PC-9 (cell line): ENCODE measurements around the gene KIF5A. TPM values are rescaled to one million over a fixed set of nuclear protein-coding genes. Genes with fewer than 3 reads are reported as not detected.

Experiments
- BruUV-seq: library from RNA; stranded (reverse); fragments of 400-500 nt; replicated peaks from 2 replicates; lab custom pipeline; 2021; lab: Mats Ljungman, UMichigan
- CTCF ChIA-PET: fragments of 300-600 bp; sonication (Branson Sonifier 250); formaldehyde crosslinking; loops from one replicate; lab custom pipeline; 2022; ENCODE audit warnings: antibody characterized with exemption; lab: Charles Lee
- POLR2A ChIA-PET: fragments of 300-600 bp; sonication (Branson Sonifier 250); formaldehyde crosslinking; loops from one replicate; lab custom pipeline; 2022; ENCODE audit warnings: antibody characterized with exemption; ENCODE audit not compliant: unreplicated experiment; lab: Charles Lee
- DNase-seq, 2 experiments: peaks; one replicate each; pipeline versions ENCODE4 v3.0.0 to v3.0.0-alpha.2; 2015 to 2022; ENCODE audit warnings: mixed read lengths in 1 of 2
- H2AFZ ChIP-seq: fragments of 200-600 bp; sonication (generic); 2 replicates; pipeline ENCODE4 v1.8.1; 2017; ENCODE audit warnings: antibody characterized with exemption
- H3F3A ChIP-seq: fragments of 200-600 bp; sonication (generic); 2 replicates; pipeline ENCODE4 v1.8.1; 2017; ENCODE audit warnings: antibody characterized with exemption, mild to moderate bottlenecking, low read depth; ENCODE audit not compliant: insufficient read depth
- H3K27ac ChIP-seq: fragments of 200-600 bp; sonication (generic); 2 replicates; pipeline ENCODE4 v1.6.1; 2016; ENCODE audit warnings: mixed run types
- H3K27me3 ChIP-seq: fragments of 200-600 bp; sonication (generic); 2 replicates; pipeline ENCODE4 v1.6.1; 2016; ENCODE audit warnings: low read depth, mixed run types; ENCODE audit not compliant: insufficient read depth
- H3K36me3 ChIP-seq: fragments of 200-600 bp; sonication (generic); 2 replicates; pipeline ENCODE4 v1.6.1; 2016; ENCODE audit warnings: low read depth, mixed run types
- H3K4me1 ChIP-seq: fragments of 200-600 bp; sonication (generic); replicated peaks from 2 replicates; pipeline ENCODE4 v1.6.1; 2016; ENCODE audit warnings: mixed run types; ENCODE audit not compliant: insufficient read depth
- H3K4me2 ChIP-seq: fragments of 200-600 bp; sonication (generic); 2 replicates; pipeline ENCODE4 v1.6.1; 2017; ENCODE audit warnings: mixed run types
- H3K4me3 ChIP-seq: fragments of 200-600 bp; sonication (generic); 2 replicates; pipeline ENCODE4 v1.6.1; 2016; ENCODE audit warnings: mixed run types
- H3K79me2 ChIP-seq: fragments of 200-600 bp; sonication (generic); 2 replicates; pipeline ENCODE4 v1.6.1; 2017; ENCODE audit warnings: low read depth, mixed run types
- H3K9me2 ChIP-seq: fragments of 200-600 bp; sonication (generic); 2 replicates; pipeline ENCODE4 v1.8.1; 2017; ENCODE audit warnings: mild to moderate bottlenecking; ENCODE audit not compliant: insufficient read depth
- H3K9me3 ChIP-seq: fragments of 200-600 bp; sonication (generic); 2 replicates; pipeline ENCODE4 v1.8.1; 2016; ENCODE audit warnings: low read depth; ENCODE audit not compliant: insufficient read depth
- H4K20me1 ChIP-seq: fragments of 200-600 bp; sonication (generic); 2 replicates; pipeline ENCODE4 v1.8.1; 2017; ENCODE audit not compliant: insufficient read depth
- CTCF ChIP-seq: fragments of 200-600 bp; sonication (generic); conservative IDR thresholded peaks from 2 replicates; pipeline ENCODE4 v1.6.1; 2017; ENCODE audit warnings: mixed run types, antibody characterized with exemption, mild to moderate bottlenecking, moderate library complexity
- EZH2 ChIP-seq: fragments of 200-600 bp; sonication (generic); IDR thresholded peaks from 2 replicates; pipeline ENCODE4 v1.8.0; 2017; ENCODE audit warnings: antibody characterized with exemption, low read depth
- intact Hi-C: fragments of 100-400 bp; cut with micrococcal nuclease; formaldehyde crosslinking; loops from one replicate; pipeline ENCODE4 v1.10.0; 2022; ENCODE audit not compliant: unreplicated experiment
- total RNA-seq: library from RNA; stranded (reverse); gene quantifications from 2 replicates; pipeline ENCODE4 v1.2.3, GENCODE V29; 2021

Gene KIF5A
- total RNA-seq, 1 experiment from 2014 or later = 0.07 TPM

GRCh38 chr12:57576613-57577160 lies 26.8 kb downstream of the KIF5A start:
- peaks cover 11% of the 10 kb centered on the region; the same call in 1 of the 2 replicates for H3K27me3 ChIP-seq
- H3K4me3 ChIP-seq = no peak overlapping the region
- ChIA-PET POLR2A (no interaction called here), CTCF (no interaction called here)
- TF ChIP-seq EZH2 (no peak), CTCF (no peak)
- H3K36me3 ChIP-seq = no peaks in the 10 kb centered on the region
- BruUV-seq = no TSS peak
- no peak overlapping the region for H3K4me2 ChIP-seq
- H4K20me1 ChIP-seq = no peaks in the 10 kb centered on the region
- H3K27ac ChIP-seq = no peak overlapping the region
- no peaks in the 10 kb centered on the region for H3F3A ChIP-seq
- intact Hi-C loops = no loop called here
- H2AFZ ChIP-seq = no peak overlapping the region
- DNase-seq = no peak
- no peaks in the 10 kb centered on the region for H3K9me3 ChIP-seq
- H3K79me2 ChIP-seq = no peaks in the 10 kb centered on the region
- H3K4me1 ChIP-seq = no peaks in the 10 kb centered on the region
- no peaks in the 10 kb centered on the region for H3K9me2 ChIP-seq

- Histone ChIP-seq H3K9me2 (no peaks in the 10 kb centered on the region), H3K4me2 (no peak overlapping the region), H3F3A (no peaks in the 10 kb centered on the region), H3K27me3 (peaks cover 11% of the 10 kb centered on the region; the same call in 1 of the 2 replicates), H4K20me1 (no peaks in the 10 kb centered on the region), H3K4me3 (no peak overlapping the region), H2AFZ (no peak overlapping the region), H3K36me3 (no peaks in the 10 kb centered on the region), H3K4me1 (no peaks in the 10 kb centered on the region), H3K9me3 (no peaks in the 10 kb centered on the region), H3K79me2 (no peaks in the 10 kb centered on the region), H3K27ac (no peak overlapping the region)
- CTCF ChIA-PET = no interaction called here
- DNase-seq = no peak
- TF ChIP-seq EZH2 (no peak), CTCF (no peak)
- BruUV-seq = no TSS peak
- intact Hi-C loops = no loop called here
- POLR2A ChIA-PET = no interaction called here
Observed at GRCh38 chr12:57577981-57578758, 28.3 kb downstream of the KIF5A start.

- Histone ChIP-seq H3K4me2 (no peak overlapping the region), H3F3A (no peaks in the 10 kb centered on the region), H3K27ac (no peak overlapping the region), H3K4me1 (no peaks in the 10 kb centered on the region), H3K4me3 (no peak overlapping the region), H4K20me1 (no peaks in the 10 kb centered on the region), H3K79me2 (no peaks in the 10 kb centered on the region), H3K27me3 (peaks cover 11% of the 10 kb centered on the region; the same call in 1 of the 2 replicates), H3K36me3 (no peaks in the 10 kb centered on the region), H3K9me2 (no peaks in the 10 kb centered on the region), H3K9me3 (no peaks in the 10 kb centered on the region), H2AFZ (no peak overlapping the region)
- ChIA-PET CTCF (no interaction called here), POLR2A (no interaction called here)
- no peak for DNase-seq
- TF ChIP-seq CTCF (no peak), EZH2 (no peak)
- intact Hi-C loops = no loop called here
- BruUV-seq = no TSS peak
Observed at GRCh38 chr12:57579011-57579410, 29.2 kb downstream of the KIF5A start.
